HG03039 (cell line): ENCODE measurements around the gene ELFN1.

Experiments used
- ATAC-seq: cut with Tn5 transposase; IDR thresholded peaks from one replicate; pipeline ENCODE4 v1.9.1; 2021; ENCODE audit warnings: mild to moderate bottlenecking, moderate library complexity; ENCODE audit not compliant: unreplicated experiment

Gene ELFN1

DNA sequence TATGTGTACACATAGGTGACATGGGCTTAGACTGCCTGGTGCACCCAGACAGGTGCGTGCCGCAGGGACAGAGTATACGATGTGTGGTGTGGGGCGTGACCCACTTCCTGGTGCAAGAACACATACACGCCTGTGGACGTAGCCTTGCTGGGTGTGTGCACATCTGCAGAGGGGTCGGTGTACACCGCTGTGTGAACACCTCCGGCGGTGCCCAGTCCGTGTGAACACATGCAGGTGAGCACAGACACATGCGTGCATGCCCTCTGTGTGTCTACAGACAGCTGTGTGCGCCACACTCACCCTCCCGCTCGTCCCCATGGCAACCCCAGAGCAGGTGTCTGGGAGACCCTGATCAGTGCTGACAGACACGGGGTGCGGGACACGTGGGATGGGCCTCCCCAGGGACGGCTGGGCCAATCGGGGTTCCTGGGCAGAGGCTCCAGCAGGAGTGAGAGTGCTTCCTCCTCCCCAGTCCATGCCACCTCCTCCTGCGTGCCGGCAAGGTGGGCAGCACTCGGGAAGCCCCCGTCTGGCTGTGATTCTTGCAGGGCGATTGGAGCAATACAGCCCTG lies 23.4 kb downstream of the ELFN1 start:
- no peak for ATAC-seq

DNA sequence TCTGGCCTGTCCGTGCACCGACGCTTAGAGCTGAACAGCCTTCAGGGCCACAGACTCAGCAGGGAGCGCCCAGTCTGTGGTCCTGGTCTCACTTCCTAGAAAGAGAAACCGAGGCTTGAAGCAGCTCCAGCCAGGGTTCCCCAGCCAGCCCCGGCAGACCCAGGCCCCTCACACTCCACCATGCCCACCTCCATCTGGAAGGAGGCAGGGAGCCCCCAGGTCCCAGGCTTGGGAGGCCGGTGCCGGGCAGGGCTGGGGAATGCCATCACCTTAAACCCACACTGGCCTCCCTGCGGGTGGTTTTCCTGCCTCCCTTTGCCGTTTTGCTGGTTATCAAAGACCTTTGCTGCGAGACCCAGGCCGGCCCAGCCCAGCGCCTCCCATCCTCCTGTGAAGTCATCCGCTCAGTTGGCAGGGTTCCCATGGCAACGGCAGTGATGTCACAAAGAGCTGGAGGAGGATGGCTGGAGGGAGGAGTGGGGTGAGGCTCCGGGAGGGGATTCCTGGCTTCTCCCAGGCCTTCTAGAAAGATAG lies 24.0 kb downstream of the ELFN1 start:
- ATAC-seq: no peak

GRCh38 chr7:1694611-1695511 lies 24.8 kb downstream of the ELFN1 start:
- ATAC-seq: no peak

GRCh38 chr7:1695800-1696454 lies 25.9 kb downstream of the ELFN1 start:
- no peak for ATAC-seq

DNA sequence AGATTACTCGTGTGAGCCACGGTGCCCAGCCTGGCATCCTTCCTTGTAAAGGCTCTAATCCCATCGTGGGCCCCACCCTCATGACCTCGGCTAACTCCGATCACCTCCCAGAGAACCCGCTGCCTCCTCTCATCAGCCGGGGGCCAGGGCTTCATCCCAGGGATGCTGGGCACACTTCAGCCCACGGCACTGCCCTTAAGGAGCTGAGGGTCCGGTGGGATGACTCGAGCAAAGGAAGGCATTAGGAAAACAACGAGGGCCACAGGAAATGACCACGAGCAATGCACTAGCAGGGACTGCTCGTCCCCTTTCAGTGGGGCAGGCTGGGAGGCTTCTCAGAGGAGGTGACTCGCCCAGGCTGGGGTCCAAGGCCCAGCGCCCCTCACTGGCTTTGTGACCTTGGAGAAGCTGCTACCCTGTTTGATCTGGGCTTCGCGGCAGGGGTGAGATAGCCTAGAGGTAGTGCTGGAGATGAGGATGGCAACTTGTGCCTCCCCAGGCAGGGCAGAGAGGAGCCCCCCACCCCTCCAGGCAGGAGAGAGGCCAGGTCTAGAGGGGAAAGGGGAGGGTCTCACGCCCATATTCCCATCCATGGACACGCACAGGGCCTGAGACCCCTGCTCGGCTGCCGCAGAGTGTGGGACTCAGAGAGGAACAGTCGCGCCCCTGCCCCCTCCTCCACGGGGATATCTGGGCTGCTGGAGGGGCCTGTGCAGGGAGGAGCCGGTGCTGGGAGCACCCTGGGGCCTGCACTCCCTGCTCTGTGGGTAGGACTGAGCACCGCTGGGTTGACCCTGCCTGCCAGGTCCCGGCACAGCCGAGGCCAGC lies 26.8 kb downstream of the ELFN1 start:
- no peak for ATAC-seq

- no peak for ATAC-seq
These were observed 27.5 kb downstream of the ELFN1 start for GRCh38 chr7:1697499-1698125.

GRCh38 chr7:1698201-1698600 lies 28.1 kb downstream of the ELFN1 start:
- ATAC-seq: no peak

DNA sequence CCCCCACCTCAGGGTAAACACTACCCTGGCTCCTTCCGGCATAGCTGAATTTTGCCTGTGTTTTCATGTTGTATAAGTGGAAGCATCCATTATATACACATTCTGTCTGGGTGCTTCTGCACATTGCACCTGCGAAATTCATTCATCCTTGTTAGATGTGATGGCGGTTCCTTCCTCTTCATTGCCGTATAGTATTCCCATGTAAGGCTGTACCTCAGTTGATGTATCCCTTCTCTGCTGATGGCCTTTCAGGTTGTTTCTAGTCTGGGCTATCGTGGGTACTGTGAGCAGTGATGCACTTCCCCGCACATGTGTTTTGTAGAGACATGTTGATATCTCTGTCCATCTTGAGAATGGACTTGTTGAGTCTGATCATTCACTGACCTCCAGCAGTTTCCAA lies 28.9 kb downstream of the ELFN1 start:
- ATAC-seq: no peak

DNA sequence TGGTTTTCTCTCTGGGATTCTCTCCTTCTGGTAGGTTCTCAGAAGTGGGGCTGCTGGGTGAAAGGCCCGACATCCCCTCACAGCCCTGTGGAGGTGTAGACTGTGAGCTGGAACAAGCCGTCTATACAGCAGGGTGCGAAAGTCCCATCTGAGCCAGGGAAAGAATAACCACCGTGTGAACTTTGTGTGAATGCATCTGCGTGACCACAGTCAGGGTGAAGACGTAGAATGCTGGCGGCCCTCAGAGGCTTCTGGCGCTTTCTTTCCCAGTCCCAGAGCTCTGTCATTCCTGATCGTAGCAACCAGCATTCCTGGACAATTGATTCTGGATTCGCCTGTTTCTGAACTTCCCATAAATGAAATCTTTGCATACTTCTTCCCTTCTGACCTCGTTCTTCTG lies 30.0 kb downstream of the ELFN1 start:
- ATAC-seq: no peak

DNA sequence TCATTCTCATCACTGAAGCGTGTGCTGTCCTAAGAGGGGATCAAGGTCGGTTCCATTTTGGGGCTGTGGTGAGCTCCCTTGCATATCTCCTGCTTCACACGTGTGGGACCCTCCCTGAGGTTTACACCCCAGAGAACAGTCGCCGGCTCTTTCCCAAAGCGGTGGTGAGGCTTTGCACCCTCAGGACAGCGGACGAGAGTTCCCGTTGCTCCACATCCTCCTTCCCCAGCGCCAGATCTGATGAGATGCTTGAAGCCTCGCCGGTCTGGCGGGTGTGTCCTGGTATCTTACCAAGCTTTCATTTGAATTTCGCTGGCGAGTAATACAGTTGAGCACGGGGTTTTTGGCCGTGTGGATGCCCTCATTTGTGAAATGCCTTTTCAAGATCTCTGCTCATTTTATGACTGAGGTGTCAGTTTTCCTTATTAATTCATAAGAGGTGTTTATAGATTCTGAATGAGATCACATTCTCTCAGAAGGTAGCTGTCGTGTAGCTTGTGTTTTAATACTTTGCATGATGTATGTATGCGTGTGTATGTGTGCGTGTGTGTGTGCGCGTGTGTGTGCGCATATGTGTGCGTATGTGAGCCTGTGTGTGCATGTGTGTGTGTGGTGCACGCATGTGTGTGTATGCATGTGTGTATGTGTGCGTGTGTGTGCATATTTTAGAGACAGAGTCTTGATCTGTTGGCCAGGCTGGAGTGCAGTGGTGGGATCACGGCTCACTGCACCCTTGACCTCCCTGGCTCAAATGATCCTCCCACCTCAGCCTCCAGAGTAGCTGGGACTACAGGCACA lies 30.7 kb downstream of the ELFN1 start:
- ATAC-seq: no peak

DNA sequence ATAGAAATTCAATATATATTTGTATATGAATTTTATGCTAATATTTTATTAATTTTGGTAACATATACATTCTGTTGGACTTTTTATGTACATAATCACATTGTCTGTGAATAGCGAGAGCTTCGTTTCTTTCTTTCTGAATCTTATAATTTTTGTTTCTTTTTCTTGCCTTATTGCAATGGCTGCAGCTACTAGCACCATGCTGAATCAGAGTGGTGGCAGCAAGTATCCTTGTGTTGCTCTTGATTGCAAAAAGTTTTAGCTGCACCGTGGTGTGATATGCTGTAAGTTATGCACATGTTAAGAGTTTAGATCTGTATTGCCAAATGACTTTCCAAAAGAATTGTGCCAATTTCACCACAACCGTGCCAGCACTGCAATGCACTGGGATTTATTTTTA lies 32.6 kb downstream of the ELFN1 start:
- ATAC-seq: no peak

GRCh38 chr7:1703441-1703840 lies 33.4 kb downstream of the ELFN1 start:
- no peak for ATAC-seq

DNA sequence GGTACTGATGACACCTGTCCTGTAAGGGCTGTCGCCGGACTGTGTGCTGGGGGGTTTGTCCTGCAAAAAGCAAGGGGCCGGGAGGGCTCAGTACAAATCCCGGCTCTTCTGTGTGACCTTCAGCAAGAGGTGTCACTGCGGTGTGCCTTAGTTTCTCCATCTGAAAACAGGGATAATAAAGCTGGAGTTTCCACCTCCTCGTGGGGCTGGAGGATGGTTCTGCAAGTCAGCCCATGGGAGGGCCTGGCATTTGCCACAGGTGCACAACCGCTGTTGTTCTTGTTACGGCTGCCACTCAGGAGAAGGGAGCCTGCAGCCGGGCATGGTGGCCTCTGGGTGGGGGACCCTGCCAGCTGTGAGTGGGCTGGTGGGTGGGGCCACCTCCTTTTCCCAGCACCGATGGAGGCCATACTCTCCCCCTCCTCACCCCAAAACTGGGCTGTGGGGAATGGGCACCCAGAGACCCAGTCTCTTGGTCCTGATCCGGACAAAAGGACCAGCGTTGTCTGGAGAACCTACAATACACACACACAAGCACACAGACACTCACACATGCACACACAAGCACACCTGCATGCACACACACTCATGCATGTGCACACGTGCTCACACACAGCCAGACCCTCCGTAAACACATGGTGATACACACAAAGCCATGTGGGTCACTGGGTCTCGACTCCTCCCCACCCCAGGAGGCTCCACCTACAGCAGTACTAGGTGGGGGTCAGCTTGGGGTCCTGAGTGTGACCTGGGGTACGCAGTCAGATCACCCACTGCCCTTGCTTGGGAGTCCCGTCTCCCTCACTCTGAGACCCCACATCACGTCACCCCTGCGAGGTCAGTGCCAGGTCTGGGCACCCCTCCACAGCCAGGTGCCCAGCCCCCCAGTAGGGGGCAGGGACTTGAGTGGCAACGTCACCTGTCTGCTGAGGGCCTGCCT lies 34.1 kb downstream of the ELFN1 start:
- ATAC-seq: no peak

DNA sequence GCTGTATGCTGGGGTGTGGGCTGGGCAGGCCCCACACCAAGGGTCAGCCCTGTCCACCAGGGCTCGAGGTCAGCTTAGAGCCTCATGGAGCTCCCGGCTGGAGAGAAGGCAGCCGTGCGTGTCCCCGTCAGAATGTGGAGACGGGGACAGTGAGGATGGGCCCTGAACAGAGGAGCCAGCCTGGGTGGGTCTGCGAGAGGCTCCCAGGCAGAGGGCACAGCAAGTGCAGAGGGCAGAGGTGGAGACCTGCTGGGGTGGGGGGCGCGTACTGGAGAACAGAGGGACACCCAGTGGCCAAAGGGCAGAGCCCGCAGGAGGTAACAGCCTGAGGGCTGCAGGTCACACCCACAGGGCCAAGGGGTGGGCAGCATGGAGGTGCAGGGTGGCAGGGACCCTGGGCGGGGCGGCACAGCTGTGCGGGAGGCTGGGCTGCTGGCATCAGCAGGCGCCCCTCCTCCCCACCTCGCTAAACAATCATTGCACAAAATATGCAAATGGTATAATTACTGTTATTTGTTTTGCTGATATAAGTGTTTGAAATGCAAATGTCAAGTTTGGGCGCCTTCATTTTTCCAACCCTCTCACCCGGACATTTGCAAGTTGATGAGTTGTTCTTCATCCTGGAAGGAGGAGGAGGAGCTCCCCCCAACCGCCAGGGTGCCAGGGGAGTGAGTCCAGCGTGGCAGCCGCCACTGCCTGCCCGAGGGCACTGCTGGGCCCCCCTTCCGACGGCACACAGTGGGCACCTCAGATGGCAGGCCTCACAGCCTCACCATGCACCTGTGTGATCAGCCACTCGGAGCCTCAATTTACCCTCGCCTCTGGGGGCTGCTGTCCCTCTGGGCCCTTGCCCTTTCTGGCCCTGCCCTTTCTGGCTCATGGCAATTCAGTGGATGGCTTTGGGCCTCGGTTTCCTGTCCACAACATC lies 35.0 kb downstream of the ELFN1 start:
- no peak for ATAC-seq

DNA sequence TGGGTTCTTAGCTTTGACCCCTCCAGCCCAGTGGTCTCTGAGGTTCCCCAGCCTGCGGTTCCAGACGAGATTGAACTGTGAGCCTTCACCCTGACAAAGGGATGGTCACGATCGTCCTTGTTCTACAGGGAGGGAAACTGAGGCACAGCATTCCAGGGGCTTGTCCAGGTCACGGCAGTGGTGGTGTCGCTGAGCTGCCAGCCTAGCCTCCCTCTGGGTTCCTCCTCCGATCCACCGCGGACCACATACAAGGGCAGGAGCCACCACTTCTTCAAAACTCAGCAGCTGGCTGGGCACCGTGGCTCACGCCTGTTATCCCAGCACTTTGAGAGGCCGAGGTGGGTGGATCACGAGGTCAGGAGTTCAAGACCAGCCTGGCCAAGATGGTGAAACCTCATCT lies 35.8 kb downstream of the ELFN1 start:
- ATAC-seq: no peak

- ATAC-seq: no peak
These were observed 36.3 kb downstream of the ELFN1 start for GRCh38 chr7:1706381-1706720.

DNA sequence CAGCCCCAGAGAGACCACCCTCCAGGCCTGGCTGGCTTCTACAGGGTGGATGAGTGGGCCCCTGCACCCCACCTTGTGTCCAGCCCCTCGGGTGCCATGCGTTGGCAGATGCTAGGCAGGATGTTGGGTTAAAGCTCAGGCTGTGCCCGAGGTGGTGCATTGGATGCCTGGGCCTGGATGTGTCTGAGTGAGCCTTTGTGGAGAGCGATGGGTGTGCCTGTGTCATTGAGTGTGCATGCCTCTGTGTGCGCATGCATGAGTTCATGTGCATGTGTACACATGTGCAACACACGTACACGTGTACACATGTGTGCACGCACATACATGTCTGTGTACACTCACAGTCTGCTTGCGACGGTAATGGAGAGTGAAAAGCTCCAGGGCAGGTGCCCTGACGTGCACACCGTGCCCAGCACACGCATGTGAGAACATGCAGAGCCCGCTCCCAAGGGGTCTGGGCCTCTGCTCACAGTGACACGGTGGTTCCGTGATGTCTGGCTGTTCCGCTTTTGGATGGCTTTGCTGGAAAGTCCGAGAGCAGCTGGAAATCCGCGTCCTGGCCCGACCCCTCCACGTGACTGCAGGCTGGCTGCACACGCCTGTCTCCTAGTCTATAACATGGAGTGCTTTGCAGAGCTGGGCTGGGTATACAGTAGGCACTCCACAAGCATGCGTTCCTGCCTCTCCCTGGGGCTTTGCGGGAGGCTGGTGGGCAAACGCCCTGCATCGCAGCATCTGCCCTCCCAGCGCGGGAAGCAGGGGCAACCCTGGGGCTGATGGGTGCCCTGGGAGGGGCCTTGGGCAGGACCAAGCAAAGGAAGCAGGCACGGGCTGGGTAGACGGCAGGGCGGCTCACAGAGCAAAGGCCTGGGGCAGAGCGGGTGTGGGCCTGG lies 36.9 kb downstream of the ELFN1 start:
- no peak for ATAC-seq
